Peyer's patch (tissue), 4 donors: ENCODE measurements around the gene C4BPA. TPM values are rescaled to one million over a fixed set of nuclear protein-coding genes. Genes with fewer than 3 reads are reported as not detected.

Experiments
- DNase-seq, 3 donors: peaks; one replicate each; pipeline ENCODE4 v3.0.0-alpha.2; 2017 to 2019
- H3K27ac ChIP-seq, 4 donors: fragments of 200-600 bp; sonication (generic); one replicate each; pipeline ENCODE4 v1.5.1; 2016 to 2019
- H3K27me3 ChIP-seq, 2 donors: fragments of 200-600 bp; sonication (generic); one replicate each; pipeline ENCODE4 v1.5.1; 2019
- H3K36me3 ChIP-seq, 3 donors: fragments of 200-600 bp; sonication (generic); one replicate each; pipeline ENCODE4 v1.5.1; 2016 to 2019
- H3K4me1 ChIP-seq, 4 donors: fragments of 200-600 bp; sonication (generic); one replicate each; pipeline ENCODE4 v1.5.1; 2016 to 2019
- H3K4me3 ChIP-seq, 4 donors: fragments of 200-600 bp; sonication (generic); 1 replicate in 3 of 4; 2 replicates in 1 of 4; pipeline ENCODE4 v1.5.1; 2016 to 2019; ENCODE audit warnings: mild to moderate bottlenecking in 1 of 4
- H3K9me3 ChIP-seq, 4 donors: fragments of 200-600 bp; sonication (generic); one replicate each; pipeline ENCODE4 v1.5.1; 2016 to 2019; ENCODE audit warnings: mild to moderate bottlenecking in 1 of 4
- POLR2A ChIP-seq, 2 donors: fragments of 450-650 bp; IDR thresholded peaks; one replicate each; pipeline ENCODE4 v1.5.1; 2017; ENCODE audit warnings: antibody characterized with exemption in 2 of 2, mild to moderate bottlenecking in 2 of 2, moderate library complexity in 2 of 2
- total RNA-seq, 4 donors: library from RNA; depleted of rRNA; stranded (reverse); fragments of >200 nt; gene quantifications; one replicate each; pipeline ENCODE4 v1.1.0, GENCODE V29; 2016
- TF ChIP-seq, protein P1 (sequence below), 6 experiments: fragments of 450-650 bp in 4 of 6; fragments of 200-600 bp in 2 of 6; sonication (generic) in 1 of 6; IDR thresholded peaks; one replicate each; pipeline ENCODE4 v1.5.1; 2017 to 2019; ENCODE audit warnings: antibody characterized with exemption in 6 of 6, mild to moderate bottlenecking in 3 of 6, moderate library complexity in 1 of 6

Gene C4BPA
- total RNA-seq, 4 donors from 2014 or later = 0.67 to 2.6 (median 1.2) TPM; not detected in 1

DNA sequence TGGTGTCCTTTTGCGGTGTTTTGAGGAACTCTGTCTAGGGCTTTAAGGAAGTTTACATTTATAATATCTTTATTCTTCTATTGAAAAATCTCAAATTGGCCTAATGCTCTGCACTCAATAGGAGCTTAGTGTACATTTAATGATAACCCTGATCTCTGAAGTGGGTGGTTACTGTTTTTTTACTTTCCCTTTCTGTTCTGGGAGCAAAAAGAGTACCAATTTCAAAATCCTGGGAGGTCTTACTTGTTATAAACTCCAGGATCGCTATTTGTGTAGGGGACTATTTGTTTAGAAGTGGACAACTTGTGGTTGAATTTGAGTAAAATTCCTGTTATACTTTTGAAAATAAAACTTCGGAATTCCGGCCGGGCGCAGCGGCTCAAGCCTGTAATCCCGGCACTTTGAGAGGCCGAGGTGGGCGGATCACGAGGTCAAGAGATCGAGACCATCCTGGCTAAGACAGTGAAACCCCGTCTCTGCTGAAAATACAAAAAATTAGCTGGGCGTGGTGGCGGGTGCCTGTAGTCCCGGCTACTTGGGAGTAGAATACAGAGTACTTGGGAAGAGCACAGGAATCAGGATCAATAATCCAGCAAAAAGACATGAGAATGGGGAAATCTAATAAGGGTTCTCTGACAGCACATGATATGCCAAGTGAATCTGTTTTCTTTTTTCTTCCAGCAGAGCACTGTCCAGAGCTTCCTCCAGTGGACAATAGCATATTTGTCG lies 14.2 kb upstream of the C4BPA start:
- peak overlapping the region in 1 of 4 donors; percentile 25 for H3K27ac ChIP-seq
- DNase-seq = no peak
- peak overlapping the region in 2 of 4 donors; percentile 20 to 22 for H3K4me3 ChIP-seq
- no peaks in the 10 kb centered on the region for H3K27me3 ChIP-seq
- no peaks in the 10 kb centered on the region for H3K9me3 ChIP-seq
- no peaks in the 10 kb centered on the region for H3K36me3 ChIP-seq
- peaks cover 0 to 2% (median under 1%) of the 10 kb centered on the region in 4 donors for H3K4me1 ChIP-seq
- TF ChIP-seq POLR2A (IDR thresholded peaks at IDR 0.05) = no peak

DNA sequence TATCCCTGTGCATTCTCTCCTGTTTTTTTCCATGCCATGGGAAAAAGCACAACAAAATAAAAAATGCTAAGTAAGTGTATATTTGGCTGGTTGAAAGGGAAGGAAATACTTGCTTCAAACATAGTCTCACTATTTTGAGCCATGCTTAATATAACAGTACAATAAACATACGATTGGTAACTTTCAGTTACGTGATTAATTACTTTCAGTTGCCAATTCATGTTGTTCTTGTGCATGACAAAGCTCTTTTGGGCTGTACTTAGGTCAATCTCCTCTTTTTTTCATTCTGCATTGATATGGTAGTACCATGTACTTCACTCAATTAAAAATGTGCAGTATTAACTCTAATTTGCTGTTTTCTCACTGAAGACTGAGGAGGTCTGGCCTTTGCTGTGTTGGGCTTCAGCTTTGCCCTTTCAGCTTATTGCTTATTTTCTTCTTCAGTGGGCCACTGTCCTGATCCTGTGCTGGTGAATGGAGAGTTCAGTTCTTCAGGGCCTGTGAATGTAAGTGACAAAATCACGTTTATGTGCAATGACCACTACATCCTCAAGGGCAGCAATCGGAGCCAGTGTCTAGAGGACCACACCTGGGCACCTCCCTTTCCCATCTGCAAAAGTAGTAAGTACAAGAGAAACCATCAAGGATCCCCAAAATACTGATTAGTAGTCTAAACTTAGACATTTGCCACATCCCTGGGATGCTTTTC lies 12.7 kb upstream of the C4BPA start:
- Histone ChIP-seq H3K27ac (no peak overlapping the region), H3K4me3 (no peak overlapping the region), H3K27me3 (no peaks in the 10 kb centered on the region), H3K4me1 (no peaks in the 10 kb centered on the region), H3K9me3 (no peaks in the 10 kb centered on the region), H3K36me3 (no peaks in the 10 kb centered on the region)
- DNase-seq = no peak
- TF ChIP-seq POLR2A (IDR thresholded peaks at IDR 0.05) = no peak
- TF ChIP-seq, protein P1, sequence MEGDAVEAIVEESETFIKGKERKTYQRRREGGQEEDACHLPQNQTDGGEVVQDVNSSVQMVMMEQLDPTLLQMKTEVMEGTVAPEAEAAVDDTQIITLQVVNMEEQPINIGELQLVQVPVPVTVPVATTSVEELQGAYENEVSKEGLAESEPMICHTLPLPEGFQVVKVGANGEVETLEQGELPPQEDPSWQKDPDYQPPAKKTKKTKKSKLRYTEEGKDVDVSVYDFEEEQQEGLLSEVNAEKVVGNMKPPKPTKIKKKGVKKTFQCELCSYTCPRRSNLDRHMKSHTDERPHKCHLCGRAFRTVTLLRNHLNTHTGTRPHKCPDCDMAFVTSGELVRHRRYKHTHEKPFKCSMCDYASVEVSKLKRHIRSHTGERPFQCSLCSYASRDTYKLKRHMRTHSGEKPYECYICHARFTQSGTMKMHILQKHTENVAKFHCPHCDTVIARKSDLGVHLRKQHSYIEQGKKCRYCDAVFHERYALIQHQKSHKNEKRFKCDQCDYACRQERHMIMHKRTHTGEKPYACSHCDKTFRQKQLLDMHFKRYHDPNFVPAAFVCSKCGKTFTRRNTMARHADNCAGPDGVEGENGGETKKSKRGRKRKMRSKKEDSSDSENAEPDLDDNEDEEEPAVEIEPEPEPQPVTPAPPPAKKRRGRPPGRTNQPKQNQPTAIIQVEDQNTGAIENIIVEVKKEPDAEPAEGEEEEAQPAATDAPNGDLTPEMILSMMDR (IDR thresholded peaks at IDR 0.05) = no peak

DNA sequence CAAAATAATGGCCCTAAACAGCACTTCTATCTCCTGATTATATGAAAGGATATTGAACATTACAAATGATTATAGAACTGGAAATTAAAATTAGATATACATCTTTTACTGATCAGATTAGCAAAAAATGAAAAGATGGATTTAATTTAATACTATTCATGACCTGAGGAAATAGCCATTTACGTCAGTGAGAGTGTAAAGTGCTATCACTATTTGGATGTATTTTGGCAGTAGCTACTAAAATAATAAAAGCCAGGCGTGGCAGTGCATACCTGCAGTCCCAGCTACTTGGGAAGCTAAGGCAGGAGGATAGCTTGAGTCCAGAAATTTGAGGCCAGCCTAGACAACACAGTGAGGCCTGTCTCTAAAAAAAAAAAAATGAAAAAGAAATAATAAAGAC lies 10.1 kb upstream of the C4BPA start:
- Histone ChIP-seq H3K27ac (no peak overlapping the region), H3K4me1 (no peaks in the 10 kb centered on the region), H3K4me3 (no peak overlapping the region), H3K9me3 (no peaks in the 10 kb centered on the region), H3K36me3 (no peaks in the 10 kb centered on the region), H3K27me3 (no peaks in the 10 kb centered on the region)
- TF ChIP-seq POLR2A (IDR thresholded peaks at IDR 0.05) = no peak
- TF ChIP-seq, protein P1 (IDR thresholded peaks at IDR 0.05) = no peak
- DNase-seq = no peak

DNA sequence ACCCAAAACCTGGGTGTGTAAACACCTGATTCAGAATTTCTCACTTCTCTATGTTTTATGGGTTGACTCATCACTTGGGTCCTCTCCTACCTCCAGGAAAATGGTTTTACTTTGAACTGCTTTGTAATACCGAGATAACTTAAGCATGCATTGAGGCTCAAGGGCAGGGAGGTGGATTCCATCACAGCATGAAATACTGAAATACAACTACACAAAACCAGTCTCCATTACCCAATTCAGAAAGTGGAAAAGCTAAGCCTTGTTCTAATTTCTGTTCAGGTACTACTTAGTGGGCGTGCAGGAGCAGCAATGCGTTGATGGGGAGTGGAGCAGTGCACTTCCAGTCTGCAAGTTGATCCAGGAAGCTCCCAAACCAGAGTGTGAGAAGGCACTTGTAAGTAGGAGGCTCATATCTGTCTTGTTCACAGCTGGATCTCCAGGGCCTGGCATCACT lies 6.1 kb upstream of the C4BPA start:
- H3K27ac ChIP-seq = no peak overlapping the region
- H3K4me3 ChIP-seq = no peak overlapping the region
- H3K9me3 ChIP-seq = no peaks in the 10 kb centered on the region
- H3K27me3 ChIP-seq = no peaks in the 10 kb centered on the region
- TF ChIP-seq POLR2A (IDR thresholded peaks at IDR 0.05) = no peak
- TF ChIP-seq, protein P1 (IDR thresholded peaks at IDR 0.05) = no peak
- H3K36me3 ChIP-seq = no peaks in the 10 kb centered on the region
- H3K4me1 ChIP-seq = no peaks in the 10 kb centered on the region
- no peak for DNase-seq

DNA sequence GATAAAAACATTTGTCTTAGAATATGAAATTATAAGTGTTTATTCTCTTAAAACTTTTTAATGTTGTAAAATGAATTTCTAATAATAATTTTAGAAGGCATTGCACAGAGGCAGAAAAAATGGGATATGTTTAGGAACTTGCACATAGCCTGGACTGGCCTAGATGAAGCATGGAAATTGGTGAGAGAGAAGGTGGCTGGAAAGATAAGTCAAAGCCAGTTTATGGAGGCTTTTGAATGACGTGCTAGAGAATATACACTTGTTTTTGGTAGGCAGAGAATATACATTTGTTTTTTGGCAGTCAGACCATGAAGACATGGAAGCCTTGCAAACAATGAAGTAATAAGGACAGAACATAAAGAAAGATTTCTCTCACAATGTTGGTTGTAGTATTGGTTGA lies 2.3 kb upstream of the C4BPA start:
- Histone ChIP-seq H3K9me3 (no peaks in the 10 kb centered on the region), H3K27me3 (no peaks in the 10 kb centered on the region), H3K27ac (no peak overlapping the region), H3K36me3 (no peaks in the 10 kb centered on the region), H3K4me3 (no peak overlapping the region), H3K4me1 (no peaks in the 10 kb centered on the region)
- no peak for DNase-seq
- TF ChIP-seq, protein P1 (IDR thresholded peaks at IDR 0.05) = no peak
- TF ChIP-seq POLR2A (IDR thresholded peaks at IDR 0.05) = no peak

DNA sequence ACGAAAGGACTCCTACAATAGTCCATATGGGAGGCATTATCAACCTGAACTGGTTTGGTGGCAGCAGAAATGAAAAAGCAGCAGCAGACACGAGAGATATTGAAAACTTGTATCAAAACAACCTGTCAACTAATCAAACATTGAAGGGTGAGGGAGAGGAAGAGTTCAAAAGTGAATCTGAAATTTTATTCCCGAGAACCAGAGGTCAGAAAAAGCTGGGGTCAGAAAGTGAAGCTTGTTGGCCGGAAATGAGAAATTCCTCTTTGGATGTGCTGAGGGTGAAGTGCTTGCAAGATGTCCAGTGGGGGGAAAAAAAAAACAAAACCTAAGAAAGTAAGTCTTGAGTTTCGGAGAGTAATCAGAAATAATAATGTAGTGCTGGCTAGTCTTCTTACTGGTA lies 1.9 kb upstream of the C4BPA start:
- H3K9me3 ChIP-seq = no peaks in the 10 kb centered on the region
- H3K27me3 ChIP-seq = no peaks in the 10 kb centered on the region
- no peaks in the 10 kb centered on the region for H3K36me3 ChIP-seq
- DNase-seq = no peak
- no peaks in the 10 kb centered on the region for H3K4me1 ChIP-seq
- H3K4me3 ChIP-seq = no peak overlapping the region
- H3K27ac ChIP-seq = no peak overlapping the region
- no peak for TF ChIP-seq POLR2A (IDR thresholded peaks at IDR 0.05)
